ENCODE data around the gene GABRG3.

Gene GABRG3

GRCh38 chr15:27241943-27242342 is 271.0 kb downstream of the GABRG3 start:
- DNase-seq (ENCODE audit: low read depth in 2 of 2) = no peak

- DNase-seq (ENCODE audit: low read depth in 2 of 2) = no peak
Measured at GRCh38 chr15:27244047-27244446, 273.1 kb downstream of the GABRG3 start.

DNA sequence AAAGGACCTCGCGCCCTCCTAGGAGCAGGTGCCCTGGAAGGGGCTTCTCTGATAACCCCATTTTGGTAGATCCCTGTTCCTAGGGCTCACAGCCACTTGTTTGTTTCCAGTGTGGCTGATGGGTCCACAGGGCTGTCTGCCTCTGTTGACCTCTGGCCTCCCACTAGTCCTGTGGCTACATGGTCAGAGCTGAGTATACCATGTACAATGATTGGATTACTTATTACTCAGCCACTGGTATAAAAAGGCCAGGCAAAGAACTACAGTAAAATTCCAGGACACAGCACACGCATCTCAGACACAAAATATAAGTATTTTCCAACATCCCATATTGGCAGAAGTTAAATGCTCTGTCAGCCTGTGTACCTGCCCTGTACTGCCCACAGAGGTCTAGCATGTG is 277.3 kb downstream of the GABRG3 start:
- DNase-seq (ENCODE audit: low read depth in 2 of 2) = no peak

GRCh38 chr15:27249046-27249759 is 278.2 kb downstream of the GABRG3 start:
- DNase-seq (ENCODE audit: low read depth in 2 of 2) = no peak

DNA sequence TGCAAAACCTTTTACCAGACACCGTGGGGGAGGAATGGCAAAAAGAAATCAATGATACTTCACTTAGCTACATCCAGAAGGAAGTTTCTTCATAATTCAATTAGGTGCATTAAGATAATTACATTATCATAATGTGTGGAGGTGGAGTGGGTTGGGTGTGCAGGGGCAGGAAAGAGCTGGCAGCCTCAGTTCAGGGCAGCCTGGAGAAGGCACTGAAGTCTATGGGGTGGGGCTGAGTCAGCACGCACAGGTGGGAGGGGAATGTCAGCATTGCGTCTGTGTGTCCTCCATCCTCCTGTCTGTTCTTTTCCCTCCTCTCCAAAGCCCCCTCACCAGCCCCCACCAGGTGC is 278.8 kb downstream of the GABRG3 start:
- DNase-seq (ENCODE audit: low read depth in 2 of 2) = no peak

DNA sequence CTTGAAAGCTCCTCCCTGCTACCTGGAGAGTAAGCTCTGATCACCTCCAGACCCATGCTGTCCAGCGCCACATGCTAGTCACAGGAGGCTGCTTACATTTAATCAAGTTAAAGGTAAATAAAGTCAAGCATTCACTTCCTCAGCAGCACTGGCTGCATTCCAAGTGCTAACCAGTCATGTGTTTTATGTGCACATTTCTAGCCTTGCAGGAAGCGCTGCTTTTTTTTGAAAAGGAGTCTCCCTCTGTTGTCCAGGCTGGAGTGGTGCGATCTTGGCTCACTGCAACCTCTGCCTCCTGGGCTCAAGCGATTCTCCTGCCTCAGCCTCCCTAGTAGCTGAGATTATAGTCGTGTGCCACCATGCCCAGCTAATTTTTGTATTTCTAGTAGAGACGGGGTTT is 279.2 kb downstream of the GABRG3 start:
- no peak for DNase-seq (ENCODE audit: low read depth in 2 of 2)

- no peak for DNase-seq (ENCODE audit: low read depth in 2 of 2)
Measured at GRCh38 chr15:27254055-27254454, 283.1 kb downstream of the GABRG3 start.

- no peak for DNase-seq (ENCODE audit: low read depth in 2 of 2)
Measured at GRCh38 chr15:27254801-27255200, 283.8 kb downstream of the GABRG3 start.

- no peak for DNase-seq (ENCODE audit: low read depth in 2 of 2)
Measured at GRCh38 chr15:27256446-27256845, 285.5 kb downstream of the GABRG3 start.

GRCh38 chr15:27258287-27258686 is 287.3 kb downstream of the GABRG3 start:
- DNase-seq (ENCODE audit: low read depth in 2 of 2) = no peak

DNA sequence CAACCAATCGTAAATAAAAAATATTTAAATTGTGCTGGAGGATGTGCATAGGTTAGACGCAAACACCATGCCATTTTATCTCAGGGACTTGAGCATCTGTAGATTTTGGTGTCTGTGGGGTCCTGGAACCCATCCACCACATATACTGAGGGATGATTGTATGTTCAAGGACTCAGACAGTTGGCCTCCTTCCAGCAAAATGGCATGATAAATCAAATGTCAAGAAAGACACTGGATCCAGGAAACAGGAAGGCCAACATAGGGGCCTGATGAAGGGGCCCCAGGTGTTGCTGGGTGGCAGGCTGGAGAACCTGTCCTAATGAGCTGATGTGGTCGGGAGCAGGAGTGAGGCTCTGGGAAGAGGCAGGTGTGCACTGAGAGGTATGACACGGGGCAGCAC is 289.5 kb downstream of the GABRG3 start:
- DNase-seq (ENCODE audit: low read depth in 2 of 2) = no peak

- DNase-seq (ENCODE audit: low read depth in 2 of 2) = no peak
Measured at GRCh38 chr15:27268923-27269322, 297.9 kb downstream of the GABRG3 start.

DNA sequence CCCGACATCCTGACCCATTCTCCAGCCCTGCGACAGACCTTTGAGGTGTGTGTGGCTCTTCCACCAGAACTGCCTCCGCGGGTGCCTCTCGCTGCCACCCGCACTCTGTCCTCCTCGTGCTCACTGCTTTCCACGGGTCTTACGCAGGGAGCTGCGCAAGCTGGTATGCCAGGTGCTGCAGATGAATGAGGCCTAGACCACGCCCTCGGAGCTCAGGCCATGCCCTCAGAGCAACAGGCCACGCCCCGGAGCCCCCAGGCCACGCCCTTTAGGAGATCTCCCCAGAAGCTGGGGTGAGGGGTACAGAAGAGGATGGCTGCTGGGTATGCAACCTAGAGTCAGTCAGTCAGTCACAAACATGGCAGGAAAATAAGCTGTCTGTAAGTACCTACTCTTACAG is 300.3 kb downstream of the GABRG3 start:
- no peak for DNase-seq (ENCODE audit: low read depth in 2 of 2)

DNA sequence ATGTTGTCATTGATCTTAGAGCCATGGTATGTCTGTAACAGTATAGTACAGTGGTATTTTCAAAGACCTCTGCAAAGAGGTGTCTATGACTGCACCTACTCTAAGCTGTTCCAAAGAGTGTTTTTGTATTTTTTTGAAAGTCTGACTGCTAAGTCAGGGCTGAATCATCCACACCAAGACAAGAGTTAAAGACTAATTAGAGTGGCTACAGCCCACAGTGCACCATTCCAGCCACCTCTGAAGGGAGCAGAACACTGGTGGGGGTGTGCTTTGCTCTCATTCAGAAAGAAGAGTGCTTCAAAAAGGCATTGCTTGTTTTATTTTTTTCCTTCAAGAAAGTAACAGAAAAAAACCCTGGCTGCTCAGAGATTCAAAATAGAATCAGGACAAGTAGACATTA is 301.4 kb downstream of the GABRG3 start:
- DNase-seq (ENCODE audit: low read depth in 2 of 2) = no peak

DNA sequence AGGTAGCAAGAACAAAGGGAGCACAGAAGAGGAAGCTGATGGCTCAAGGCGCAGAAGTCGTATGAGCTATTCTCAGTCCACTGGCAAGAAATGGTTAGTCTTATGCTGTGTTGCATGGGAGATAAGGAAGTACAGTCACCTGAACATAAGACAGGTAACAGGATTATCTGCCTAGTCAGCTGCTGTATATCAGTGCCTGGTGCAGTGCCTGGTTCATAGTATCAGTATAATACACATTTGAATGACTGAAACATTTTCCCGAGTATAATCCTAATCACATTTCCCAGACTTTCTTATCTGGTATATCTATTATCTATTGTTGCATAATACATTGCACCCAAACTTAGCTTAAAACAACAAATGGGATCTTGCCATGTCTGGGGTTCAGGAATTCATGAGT is 302.5 kb downstream of the GABRG3 start:
- DNase-seq (ENCODE audit: low read depth in 2 of 2) = no peak

DNA sequence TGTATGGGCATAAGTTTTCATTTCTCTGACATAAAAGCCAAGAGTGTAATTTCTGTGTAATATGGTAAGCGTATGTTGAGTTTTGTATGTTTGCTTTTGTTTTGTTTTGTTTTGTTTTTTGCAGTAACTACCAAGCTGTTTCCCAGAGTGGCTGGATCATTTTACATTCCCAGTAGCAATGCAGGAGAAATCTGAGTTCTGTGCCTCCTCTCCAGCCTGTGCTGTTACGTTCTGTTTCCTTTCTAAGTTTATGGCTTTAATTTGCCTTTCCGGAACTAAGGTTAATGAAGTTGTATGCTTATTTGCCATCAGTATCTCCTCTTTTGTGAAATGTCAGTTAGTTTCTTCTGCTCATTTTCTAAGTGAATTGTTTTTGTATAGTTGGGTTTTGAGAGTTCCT is 307.8 kb downstream of the GABRG3 start:
- DNase-seq (ENCODE audit: low read depth in 2 of 2) = no peak

GRCh38 chr15:27292641-27293040 is 321.7 kb downstream of the GABRG3 start:
- DNase-seq (ENCODE audit: low read depth in 2 of 2) = no peak

DNA sequence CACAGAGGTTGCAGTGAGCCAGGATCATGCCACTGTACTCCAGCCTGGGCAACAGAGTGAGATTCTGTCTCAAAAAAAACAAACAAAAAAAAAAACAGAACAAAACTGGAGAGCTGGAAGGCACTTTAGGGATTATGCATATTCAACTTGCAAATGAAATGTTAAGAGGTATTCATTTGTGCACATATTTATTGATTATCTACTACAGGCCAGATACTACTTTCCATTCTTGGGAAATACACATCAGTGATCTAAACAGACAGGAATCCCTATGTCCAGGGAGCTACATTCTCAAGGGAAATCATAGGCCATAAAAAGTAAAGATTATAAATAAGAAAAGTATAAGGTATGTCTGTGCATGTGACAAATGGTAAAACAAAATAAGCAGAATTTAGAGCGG is 322.6 kb downstream of the GABRG3 start:
- DNase-seq (ENCODE audit: low read depth in 2 of 2) = no peak

- no peak for DNase-seq (ENCODE audit: low read depth in 2 of 2)
Measured at GRCh38 chr15:27317736-27318135, 346.8 kb downstream of the GABRG3 start.

DNA sequence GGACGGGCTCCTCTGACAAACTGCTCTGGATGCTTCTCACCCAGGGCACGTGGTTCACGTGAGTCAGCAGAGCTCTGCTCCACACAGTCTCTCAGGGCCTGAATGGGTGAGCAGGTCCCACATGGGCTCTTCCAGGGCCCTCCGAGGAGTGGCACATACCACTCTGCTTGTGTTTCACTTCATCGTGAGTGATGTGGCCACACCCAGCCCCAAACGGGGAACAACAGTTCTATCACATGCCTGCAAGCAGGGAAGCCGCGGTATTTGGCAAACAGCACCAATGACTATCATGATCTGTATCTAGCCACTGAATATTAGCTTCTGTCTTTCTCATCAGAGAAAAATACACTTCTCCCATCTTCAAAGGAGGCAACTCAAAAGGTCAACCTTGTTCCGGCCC is 352.8 kb downstream of the GABRG3 start:
- DNase-seq (ENCODE audit: low read depth in 2 of 2) = no peak

DNA sequence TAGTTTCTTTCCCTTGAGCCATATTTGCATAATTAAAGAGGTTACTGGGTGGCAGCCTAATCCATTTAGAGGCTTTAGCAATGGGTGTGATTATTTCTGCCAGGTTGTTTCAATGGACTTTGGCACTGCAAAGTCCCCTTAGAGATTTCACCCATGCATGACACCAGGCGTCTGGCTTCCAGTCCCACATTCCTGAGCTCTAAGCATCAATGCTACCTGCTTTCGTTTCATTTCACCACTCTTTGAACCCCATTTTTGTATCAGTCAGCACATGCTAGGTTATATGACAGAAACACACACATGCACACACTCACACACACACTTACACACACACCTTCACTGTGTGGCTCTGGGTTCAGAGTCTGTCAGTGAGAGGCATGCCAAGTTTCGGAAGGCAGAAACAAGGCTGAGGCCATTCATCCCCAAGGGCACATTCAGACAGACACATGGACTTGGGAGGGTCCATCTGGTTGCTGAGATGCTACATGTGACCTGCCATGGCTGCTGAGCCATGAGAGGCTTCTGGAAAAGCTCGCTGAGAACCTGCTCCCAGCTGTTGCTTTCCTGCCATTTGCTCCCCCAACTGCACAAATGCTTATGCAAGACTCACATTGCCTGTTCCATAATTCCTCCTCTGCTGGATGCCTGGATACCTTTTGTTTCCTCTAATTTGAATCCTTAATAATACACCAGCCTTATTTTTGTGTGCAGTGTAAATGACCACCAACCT is 354.1 kb downstream of the GABRG3 start:
- DNase-seq (ENCODE audit: low read depth in 2 of 2) = no peak

- no peak for DNase-seq (ENCODE audit: low read depth in 2 of 2)
Measured at GRCh38 chr15:27327467-27328025, 356.6 kb downstream of the GABRG3 start.

DNA sequence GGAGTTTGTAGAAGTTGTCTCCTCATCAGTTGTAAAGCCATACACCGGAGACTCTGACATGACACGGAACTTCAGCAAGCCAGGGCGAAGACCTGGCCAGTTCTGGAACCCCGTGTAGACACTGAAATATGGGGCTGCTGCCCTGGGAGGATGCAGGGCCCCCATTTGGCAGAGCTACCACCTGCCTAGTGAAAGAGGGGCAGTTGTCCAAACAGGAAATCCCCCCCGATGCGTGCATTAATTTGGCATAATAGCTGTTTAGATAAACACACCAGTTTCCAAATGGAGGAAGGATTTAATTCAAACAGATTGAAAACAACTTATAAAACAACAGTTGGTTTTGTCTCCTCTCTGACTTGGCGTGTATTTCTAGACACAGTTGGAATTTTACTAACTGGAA is 357.2 kb downstream of the GABRG3 start:
- no peak for DNase-seq (ENCODE audit: low read depth in 2 of 2)

All from stimulated activated CD8-positive, alpha-beta memory T cell treated with anti-CD3 and anti-CD28 coated beads, Interleukin-2, amount 100 ng/mL, for 48 hours (primary cell).